Endothelial cell of umbilical vein (primary cell): Measurements from ENCODE around the gene SUPT5H. TPM values are rescaled to one million over a fixed set of nuclear protein-coding genes. Genes with fewer than 3 reads are reported as not detected.
"Not testable (repeated sequence)": the region's sequence is repeated elsewhere in the genome, so short reads cannot be mapped to it uniquely, and the experiment has no call there.

Source experiments
- BruUV-seq: library from RNA; stranded (reverse); fragments of 400-500 nt; replicated peaks from 2 replicates; lab custom pipeline; 2021; lab: Mats Ljungman, UMichigan
- CTCF ChIA-PET: fragments of 300-600, 350-600 bp; sonication (Branson Sonifier 250); formaldehyde crosslinking; loops from one replicate; lab custom pipeline; 2021; ENCODE audit warnings: antibody characterized with exemption, inconsistent platforms; lab: Charles Lee
- POLR2A ChIA-PET: fragments of 300-600, 350-600 bp; sonication (Branson Sonifier 250); formaldehyde crosslinking; loops from one replicate; lab custom pipeline; 2021; ENCODE audit warnings: antibody characterized with exemption, inconsistent platforms; lab: Charles Lee
- DNase-seq: peaks from one replicate; pipeline ENCODE4 v3.0.0-alpha.2; 2011; ENCODE audit warnings: low read depth, low spot score
- FAIRE-seq: peaks from 2 replicates; lab custom pipeline; 2011; peaks lifted over from hg19 to GRCh38; lab: Jason Lieb, UNC
- H2AFZ ChIP-seq: 2 replicates; pipeline ENCODE4 v1.6.0; 2012; ENCODE audit warnings: low read depth, low read length, control low read depth, inconsistent platforms
- H3K27ac ChIP-seq: 2 replicates; pipeline ENCODE4 v1.5.1; 2011; ENCODE audit warnings: low read depth, mild to moderate bottlenecking, control low read depth, low read length, moderate library complexity; ENCODE audit not compliant: insufficient read depth
- H3K27me3 ChIP-seq, 2 experiments: 2 replicates each; pipeline versions ENCODE4 v1.6.0 to v1.6.1; 2011; ENCODE audit warnings: low read length in 2 of 2, mixed read lengths in 1 of 2; ENCODE audit not compliant: control insufficient read depth in 2 of 2, insufficient read depth in 2 of 2
- H3K36me3 ChIP-seq, 2 experiments: 2 replicates in 1 of 2; 3 replicates in 1 of 2; pipeline ENCODE4 v1.5.1; 2011; ENCODE audit warnings: low read length in 2 of 2, mild to moderate bottlenecking in 1 of 2, moderate library complexity in 1 of 2; ENCODE audit not compliant: control insufficient read depth in 2 of 2, insufficient read depth in 2 of 2; ENCODE audit errors: extremely low read depth in 1 of 2
- H3K4me1 ChIP-seq: 3 replicates; pipeline ENCODE4 v1.5.1; 2011; ENCODE audit warnings: mild to moderate bottlenecking, low read length; ENCODE audit not compliant: control insufficient read depth, insufficient read depth; ENCODE audit errors: extremely low read depth
- H3K4me2 ChIP-seq: 2 replicates; pipeline ENCODE4 v1.6.1; 2011; ENCODE audit warnings: low read length, control low read depth, mixed read lengths; ENCODE audit not compliant: insufficient read depth
- H3K4me3 ChIP-seq, 3 experiments: fragments of 200-600 bp in 1 of 3; sonication (generic), shearing (Covaris generic) in 1 of 3; replicated peaks in 1 of 3; 2 replicates each; pipeline ENCODE4 v1.5.1; 2011 to 2016; ENCODE audit warnings: control low read depth in 3 of 3, low read length in 3 of 3, mild to moderate bottlenecking in 2 of 3, inconsistent platforms in 1 of 3, low read depth in 1 of 3, moderate library complexity in 1 of 3; ENCODE audit not compliant: insufficient read depth in 1 of 3
- H3K79me2 ChIP-seq: 2 replicates; pipeline ENCODE4 v1.6.0; 2012; ENCODE audit warnings: low read length, inconsistent platforms; ENCODE audit not compliant: control insufficient read depth, insufficient read depth
- H3K9ac ChIP-seq: replicated peaks from 2 replicates; pipeline ENCODE3; 2011; ENCODE audit warnings: low read length, control low read depth; ENCODE audit not compliant: insufficient read depth; ENCODE audit errors: extremely low read depth
- H3K9me1 ChIP-seq: replicated peaks from 3 replicates; pipeline ENCODE4 v1.6.0; 2011; ENCODE audit warnings: mild to moderate bottlenecking, low read length; ENCODE audit not compliant: control insufficient read depth, insufficient read depth; ENCODE audit errors: extremely low read depth
- H3K9me3 ChIP-seq: replicated peaks from 2 replicates; pipeline ENCODE4 v1.5.1; 2012; ENCODE audit warnings: low read length, inconsistent platforms; ENCODE audit not compliant: control insufficient read depth, insufficient read depth
- H4K20me1 ChIP-seq: replicated peaks from 2 replicates; pipeline ENCODE3; 2011; ENCODE audit warnings: mild to moderate bottlenecking, low read length; ENCODE audit not compliant: control insufficient read depth, insufficient read depth; ENCODE audit errors: extremely low read depth
- CTCF ChIP-seq, 2 donors: IDR thresholded peaks; 1 replicate in 1 of 2; 2 replicates in 1 of 2; pipeline ENCODE4 v1.5.1; 2011; ENCODE audit warnings: low read length in 2 of 2, mild to moderate bottlenecking in 2 of 2, moderate library complexity in 2 of 2, control low read depth in 1 of 2, inconsistent platforms in 1 of 2, low read depth in 1 of 2; ENCODE audit not compliant: insufficient read depth in 1 of 2; ENCODE audit errors: extremely low read depth in 1 of 2
- EZH2 ChIP-seq: IDR thresholded peaks from 2 replicates; pipeline ENCODE4 v1.6.1; 2012; ENCODE audit warnings: borderline replicate concordance, low read depth, mild to moderate bottlenecking, moderate library complexity, low read length, inconsistent platforms; ENCODE audit not compliant: severe bottlenecking
- FOS ChIP-seq: IDR thresholded peaks from 2 replicates; pipeline ENCODE4 v1.6.1; 2011; ENCODE audit warnings: mild to moderate bottlenecking, low read length, moderate library complexity, borderline replicate concordance; ENCODE audit not compliant: insufficient read depth
- GATA2 ChIP-seq: IDR thresholded peaks from 2 replicates; pipeline ENCODE4 v1.7.0; 2011; ENCODE audit warnings: low read depth, mild to moderate bottlenecking, moderate library complexity, mixed read lengths, low read length; ENCODE audit not compliant: insufficient read length, insufficient read depth
- JUN ChIP-seq: IDR thresholded peaks from 2 replicates; pipeline ENCODE4 v1.6.1; 2011; ENCODE audit warnings: borderline replicate concordance, low read depth; ENCODE audit not compliant: insufficient read length, insufficient read depth
- MYC ChIP-seq: IDR thresholded peaks from one replicate; pipeline ENCODE4 v1.6.1; 2011; ENCODE audit warnings: mild to moderate bottlenecking, low read depth, low read length
- POLR2A ChIP-seq: IDR thresholded peaks from 2 replicates; pipeline ENCODE4 v1.6.1; 2012; ENCODE audit warnings: low read depth, mild to moderate bottlenecking, control low read depth, low read length
- POLR2AphosphoS5 ChIP-seq: IDR thresholded peaks from 2 replicates; pipeline ENCODE4 v1.6.1; 2012; ENCODE audit warnings: low read depth, mild to moderate bottlenecking, control low read depth, low read length, moderate library complexity; ENCODE audit not compliant: insufficient read depth
- dilution Hi-C: fragments of 300-500 bp; cut with MboI; formaldehyde crosslinking; loops from one replicate; pipeline ENCODE4 v1.15.0; 2019; ENCODE audit warnings: low sequenced_read_pairs; ENCODE audit not compliant: extremely low pct_ligation_motif_present
- intact Hi-C: fragments of 100-400 bp; cut with micrococcal nuclease; formaldehyde crosslinking; loops from one replicate; pipeline ENCODE4 v1.10.0; 2022
- polyA plus RNA-seq, 4 experiments: library from polyadenylated mRNA; depleted of rRNA in 3 of 4; stranded (reverse) in 3 of 4; unstranded in 1 of 4; fragments of >200 nt; gene quantifications; 2 replicates each; pipeline versions ENCODE4 v1.2.1 to v1.2.3, GENCODE V29; 2011 to 2012; ENCODE audit warnings: missing spikeins in 1 of 4
- total RNA-seq: library from RNA; stranded (reverse); gene quantifications from 2 replicates; pipeline ENCODE4 v1.2.3, GENCODE V29; 2021
- TF ChIP-seq, protein P1 (sequence below): IDR thresholded peaks from 2 replicates; pipeline ENCODE4 v1.6.1; 2011; ENCODE audit not compliant: insufficient read depth, insufficient read length

SUPT5H gene
- total and polyA plus RNA-seq, 2 donors (not counting 3 experiments of a cell fraction or from before 2014, with no cell fraction given): 87.6 to 120 TPM

DNA sequence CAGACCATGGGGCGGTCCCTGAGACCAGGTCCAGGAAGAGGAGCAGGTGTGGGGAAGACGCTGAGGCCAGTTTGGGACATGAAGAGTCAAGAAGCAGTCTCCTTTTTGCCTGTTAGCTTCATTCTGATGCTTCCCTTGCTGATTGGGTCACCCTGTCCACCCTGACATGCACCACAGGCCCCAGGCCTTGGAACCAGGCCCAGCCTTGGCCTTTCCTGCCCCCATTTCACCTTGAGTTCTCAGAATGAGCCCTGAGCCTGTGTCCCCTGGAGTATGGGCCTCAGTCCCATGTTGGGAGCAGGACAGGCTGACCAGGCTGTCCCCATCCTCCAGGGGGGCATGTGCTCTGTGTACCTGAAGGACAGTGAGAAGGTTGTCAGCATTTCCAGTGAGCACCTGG lies 30.4 kb downstream of the SUPT5H start:
- Histone ChIP-seq H4K20me1 (no peaks in the 10 kb centered on the region), H3K9ac (no peak overlapping the region), H3K4me1 (peaks cover 7% of the 10 kb centered on the region), H3K79me2 (peaks cover under 1% of the 10 kb centered on the region), H3K27ac (no peak overlapping the region), H3K9me3 (no peaks in the 10 kb centered on the region), H2AFZ (no peak overlapping the region), H3K36me3 (peaks cover 9 to 50% of the 10 kb centered on the region in 2 experiments), H3K9me1 (no peaks in the 10 kb centered on the region), H3K4me3 (no peak overlapping the region), H3K4me2 (no peak overlapping the region), H3K27me3 (no peaks in the 10 kb centered on the region)
- intact Hi-C loops: no loop called here
- FAIRE-seq (no peak), DNase-seq (no peak)
- dilution Hi-C loops: no loop called here
- POLR2A ChIA-PET: interaction anchor here (0.6 kb wide), 1 partner anchor 35 kb away, joined by 10 read pairs; no protein-coding TSS in a partner anchor
- no TSS peak for BruUV-seq
- CTCF ChIA-PET: interaction anchor here (1.3 to 3.9 kb wide), 5 partner anchors 12 to 196 kb away, joined by 3 to 80 read pairs (median 8); partner anchors contain the start of genes EID2B and RPS16
- TF ChIP-seq FOS: no peak
- TF ChIP-seq POLR2AphosphoS5: no peak
- TF ChIP-seq POLR2A: no peak
- no peak for TF ChIP-seq CTCF (IDR thresholded peaks at IDR 0.05; ENCODE audit: extremely low read depth in 1 of 2, insufficient read depth in 1 of 2, low read depth in 1 of 2, low read length in 2 of 2)
- no peak for TF ChIP-seq EZH2
- no peak for TF ChIP-seq JUN
- no peak for TF ChIP-seq MYC
- TF ChIP-seq, protein P1, sequence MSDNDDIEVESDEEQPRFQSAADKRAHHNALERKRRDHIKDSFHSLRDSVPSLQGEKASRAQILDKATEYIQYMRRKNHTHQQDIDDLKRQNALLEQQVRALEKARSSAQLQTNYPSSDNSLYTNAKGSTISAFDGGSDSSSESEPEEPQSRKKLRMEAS: no peak
- TF ChIP-seq GATA2: no peak

GRCh38 chr19:39479319-39479801 lies 34.0 kb downstream of the SUPT5H start:
- H3K9me1 ChIP-seq, DNase-seq, BruUV-seq, H4K20me1 ChIP-seq, H3K27me3 ChIP-seq, H2AFZ ChIP-seq, POLR2A ChIA-PET, H3K4me3 ChIP-seq, H3K4me2 ChIP-seq, dilution Hi-C loops, intact Hi-C loops, H3K9ac ChIP-seq, H3K27ac ChIP-seq, H3K9me3 ChIP-seq, CTCF ChIA-PET, FAIRE-seq: not testable (repeated sequence)
- Histone ChIP-seq H3K4me1 (peaks cover 16% of the 10 kb centered on the region), H3K36me3 (peaks cover 14 to 20% of the 10 kb centered on the region in 2 experiments), H3K79me2 (peaks cover 19% of the 10 kb centered on the region)
